CD8-positive, alpha-beta memory T cell (primary cell): ENCODE results near the gene SCAMP1. TPM values are rescaled to one million over a fixed set of nuclear protein-coding genes. Genes with fewer than 3 reads are reported as not detected.

Experiments used
- CTCF ChIA-PET: fragments of 350-600 bp; sonication (Branson Sonifier 250); formaldehyde crosslinking; loops from one replicate; lab custom pipeline; 2021; ENCODE audit warnings: antibody characterized with exemption; lab: Charles Lee
- POLR2A ChIA-PET: fragments of 350-600 bp; sonication (Branson Sonifier 250); formaldehyde crosslinking; loops from one replicate; lab custom pipeline; 2021; ENCODE audit warnings: antibody characterized with exemption; lab: Charles Lee
- DNase-seq, 5 donors: peaks; one replicate each; pipeline versions ENCODE4 v3.0.0 to v3.0.0-alpha.2; 2020 to 2022; ENCODE audit warnings: mixed read lengths in 1 of 5
- H3K27ac ChIP-seq: one replicate; pipeline ENCODE4 v1.7.0; 2013; ENCODE audit warnings: low read depth, mild to moderate bottlenecking, low read length, moderate library complexity
- H3K27me3 ChIP-seq: 2 replicates; pipeline ENCODE4 v1.7.0; 2013; ENCODE audit warnings: low read length, mild to moderate bottlenecking; ENCODE audit not compliant: insufficient read depth, poor library complexity, severe bottlenecking
- H3K36me3 ChIP-seq: 2 replicates; pipeline ENCODE4 v1.7.0; 2013; ENCODE audit warnings: mild to moderate bottlenecking, low read length, moderate library complexity; ENCODE audit not compliant: insufficient read depth
- H3K4me1 ChIP-seq: 2 replicates; pipeline ENCODE4 v1.7.0; 2013; ENCODE audit warnings: mild to moderate bottlenecking, low read length, moderate library complexity; ENCODE audit not compliant: insufficient read depth
- H3K4me3 ChIP-seq: 2 replicates; pipeline ENCODE4 v1.7.0; 2013; ENCODE audit warnings: mild to moderate bottlenecking, low read length
- H3K9me3 ChIP-seq: 2 replicates; pipeline ENCODE4 v1.7.0; 2013; ENCODE audit warnings: mild to moderate bottlenecking, low read length
- H3K27ac Mint-ChIP-seq, 8 donors: one replicate each; pipeline ENCODE4 v1.8.0; 2020 to 2021; ENCODE audit warnings: mixed read lengths in 8 of 8, mild to moderate bottlenecking in 6 of 8, inconsistent platforms in 3 of 8, moderate library complexity in 3 of 8
- H3K27me3 Mint-ChIP-seq, 2 donors: one replicate each; pipeline ENCODE4 v1.8.0; 2020 to 2021; ENCODE audit warnings: mixed read lengths in 2 of 2, mild to moderate bottlenecking in 1 of 2, moderate library complexity in 1 of 2
- H3K36me3 Mint-ChIP-seq, 3 donors: one replicate each; pipeline ENCODE4 v1.8.0; 2020 to 2021; ENCODE audit warnings: mixed read lengths in 3 of 3, inconsistent platforms in 1 of 3, mild to moderate bottlenecking in 1 of 3
- H3K4me1 Mint-ChIP-seq, 3 donors: one replicate each; pipeline ENCODE4 v1.8.0; 2020 to 2021; ENCODE audit warnings: mixed read lengths in 3 of 3, inconsistent platforms in 1 of 3, mild to moderate bottlenecking in 1 of 3
- H3K4me3 Mint-ChIP-seq, 7 donors: one replicate each; pipeline ENCODE4 v1.8.0; 2020 to 2021; ENCODE audit warnings: mixed read lengths in 7 of 7, mild to moderate bottlenecking in 6 of 7, moderate library complexity in 4 of 7, inconsistent platforms in 2 of 7
- H3K9me3 Mint-ChIP-seq, 5 donors: one replicate each; pipeline ENCODE4 v1.8.0; 2020 to 2022; ENCODE audit warnings: mixed read lengths in 5 of 5, mild to moderate bottlenecking in 3 of 5, moderate library complexity in 2 of 5, inconsistent platforms in 1 of 5
- polyA plus RNA-seq: library from polyadenylated mRNA; unstranded; fragments of 300-500 nt; fragmentation: Illumina TruSeq; gene quantifications from one replicate; pipeline ENCODE4 v1.2.3, GENCODE V29; 2021
- total RNA-seq, 2 experiments: library from RNA; stranded (reverse); gene quantifications; one replicate each; pipeline ENCODE4 v1.2.3, GENCODE V29; 2021

The SCAMP1 gene
- total and polyA plus RNA-seq, 3 experiments from 2014 or later = 15.2 to 36.2 (median 17.3) TPM

GRCh38 chr5:78527925-78528324 lies 167.5 kb downstream of the SCAMP1 start:
- Mint-ChIP-seq H3K9me3 (no peaks in the 10 kb centered on the region), H3K4me1 (no peaks in the 10 kb centered on the region), H3K4me3 (no peak overlapping the region), H3K27me3 (peaks cover 13 to 14% of the 10 kb centered on the region in 2 donors), H3K36me3 (no peaks in the 10 kb centered on the region), H3K27ac (no peak overlapping the region)
- no peaks in the 10 kb centered on the region for H3K4me1 ChIP-seq
- no peak overlapping the region for H3K4me3 ChIP-seq
- no peaks in the 10 kb centered on the region for H3K9me3 ChIP-seq
- DNase-seq = no peak
- H3K36me3 ChIP-seq = no peaks in the 10 kb centered on the region
- no peaks in the 10 kb centered on the region for H3K27me3 ChIP-seq
- ChIA-PET CTCF (no interaction called here), POLR2A (no interaction called here)
- no peak overlapping the region for H3K27ac ChIP-seq

Other genes with a start within 250 kb of the SCAMP1 start
- gene AP3B1, start 65.9 kb upstream of the SCAMP1 start, total RNA-seq = 10 to 100 TPM; 40.3 to 41.1 TPM
- gene AP3B1, start 65.9 kb upstream of the SCAMP1 start, polyA plus RNA-seq = 27.1 TPM